GM19043 (cell line): ENCODE results near the gene SMG6.
A peak's percentile ranks its signal among the peaks of the same experiment; 100 is the strongest.

ENCODE experiments used
- ATAC-seq: cut with Tn5 transposase; IDR thresholded peaks from one replicate; pipeline ENCODE4 v1.9.1; 2021; ENCODE audit warnings: low read depth; ENCODE audit not compliant: unreplicated experiment

SMG6 gene

DNA sequence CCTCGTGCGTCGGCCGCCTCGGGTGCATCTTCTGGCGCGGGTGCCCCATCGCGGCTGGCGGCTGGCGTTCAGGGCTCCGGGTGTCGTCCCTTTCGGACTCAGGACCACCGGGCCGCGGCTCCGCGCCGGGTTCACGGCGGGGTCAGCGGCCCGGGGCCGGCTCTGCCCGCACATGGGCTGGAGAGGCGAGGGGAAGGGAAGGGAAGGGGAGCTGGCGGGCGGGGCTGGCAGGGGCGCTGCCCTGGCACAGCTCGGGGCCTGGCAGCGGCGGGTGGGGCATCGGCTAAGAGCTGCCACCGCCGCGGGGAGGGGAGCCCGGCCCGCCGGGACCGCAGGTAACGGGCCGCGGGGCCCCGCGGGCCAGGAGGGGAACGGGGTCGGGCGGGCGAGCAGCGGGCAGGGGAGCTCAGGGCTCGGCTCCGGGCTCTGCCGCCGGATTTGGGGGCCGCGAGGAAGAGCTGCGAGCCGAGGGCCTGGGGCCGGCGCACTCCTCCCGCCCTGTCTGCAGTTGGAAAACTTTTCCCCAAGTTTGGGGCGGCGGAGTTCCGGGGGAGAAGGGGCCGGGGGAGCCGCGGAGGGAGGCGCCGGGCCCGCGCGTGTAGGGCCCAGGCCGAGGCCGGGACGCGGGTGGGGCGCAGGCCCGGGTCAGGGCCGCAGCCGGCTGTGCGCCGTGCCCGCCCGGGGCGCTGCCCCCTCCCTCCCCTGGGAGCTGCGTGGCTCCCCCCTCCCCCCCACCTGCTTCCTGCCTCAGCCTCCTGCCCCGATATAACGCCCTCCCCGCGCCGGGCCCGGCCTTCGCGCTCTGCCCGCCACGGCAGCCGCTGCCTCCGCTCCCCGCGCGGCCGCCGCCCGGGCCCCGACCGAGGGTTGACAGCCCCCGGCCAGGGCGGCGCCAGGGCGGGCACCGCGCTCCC lies 248.0 kb downstream of the SMG6 start:
- ATAC-seq: no peak

GRCh38 chr17:2054512-2055291 lies 248.9 kb downstream of the SMG6 start, which contains the start of gene HIC1:
Gene HIC1 (plus strand): TSS chr17:2055103. CDS start chr17:2056691, 1,588 bp downstream.
- no peak for ATAC-seq

- no peak for ATAC-seq
Observed at GRCh38 chr17:2054262-2054511, 249.4 kb downstream of the SMG6 start.

DNA sequence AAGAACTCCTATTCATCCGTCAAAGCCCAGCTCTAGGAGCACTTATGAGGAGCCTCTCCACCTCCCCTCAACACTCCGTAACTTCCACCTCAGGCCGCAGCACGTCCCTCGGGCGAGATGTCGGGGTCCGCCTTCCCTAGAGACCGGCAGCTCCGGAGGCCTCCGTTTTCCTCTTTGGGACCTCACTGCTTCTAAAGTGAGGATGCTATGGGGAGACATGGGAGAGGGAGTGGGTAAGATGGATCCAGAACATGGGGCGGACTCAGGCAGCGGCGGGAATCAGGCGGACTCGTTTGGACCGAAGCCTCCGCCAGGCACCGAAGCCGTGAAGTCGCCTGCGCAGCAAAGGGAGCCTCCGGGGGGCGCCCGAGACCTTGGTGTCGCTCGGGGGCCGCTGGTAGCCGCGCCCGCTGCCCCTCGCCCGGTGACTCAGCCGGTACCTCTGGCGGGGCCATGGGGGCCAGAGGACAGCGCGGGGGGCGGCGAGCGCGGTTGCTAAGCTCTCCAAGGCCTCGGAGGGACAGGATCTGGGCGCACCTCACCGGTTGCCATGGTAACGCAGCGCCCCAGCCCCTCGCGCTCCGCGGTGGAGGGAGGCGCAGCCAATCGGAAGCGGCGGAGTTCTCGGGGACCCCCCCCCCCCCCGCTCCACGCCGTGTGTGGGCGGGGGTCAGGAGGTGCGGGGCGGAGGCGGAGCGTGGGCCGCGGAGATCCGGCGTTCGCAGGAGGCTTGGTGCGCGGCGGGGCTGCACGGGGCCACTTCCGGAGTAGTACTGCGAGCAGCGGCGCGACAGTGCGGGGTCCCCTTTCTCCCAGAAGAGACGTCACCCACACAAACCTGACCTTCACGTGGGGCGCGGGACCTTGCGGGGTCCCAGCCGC lies 250.0 kb downstream of the SMG6 start:
- ATAC-seq: no peak

GRCh38 chr17:2051933-2052559 lies 251.5 kb downstream of the SMG6 start:
- ATAC-seq: no peak

DNA sequence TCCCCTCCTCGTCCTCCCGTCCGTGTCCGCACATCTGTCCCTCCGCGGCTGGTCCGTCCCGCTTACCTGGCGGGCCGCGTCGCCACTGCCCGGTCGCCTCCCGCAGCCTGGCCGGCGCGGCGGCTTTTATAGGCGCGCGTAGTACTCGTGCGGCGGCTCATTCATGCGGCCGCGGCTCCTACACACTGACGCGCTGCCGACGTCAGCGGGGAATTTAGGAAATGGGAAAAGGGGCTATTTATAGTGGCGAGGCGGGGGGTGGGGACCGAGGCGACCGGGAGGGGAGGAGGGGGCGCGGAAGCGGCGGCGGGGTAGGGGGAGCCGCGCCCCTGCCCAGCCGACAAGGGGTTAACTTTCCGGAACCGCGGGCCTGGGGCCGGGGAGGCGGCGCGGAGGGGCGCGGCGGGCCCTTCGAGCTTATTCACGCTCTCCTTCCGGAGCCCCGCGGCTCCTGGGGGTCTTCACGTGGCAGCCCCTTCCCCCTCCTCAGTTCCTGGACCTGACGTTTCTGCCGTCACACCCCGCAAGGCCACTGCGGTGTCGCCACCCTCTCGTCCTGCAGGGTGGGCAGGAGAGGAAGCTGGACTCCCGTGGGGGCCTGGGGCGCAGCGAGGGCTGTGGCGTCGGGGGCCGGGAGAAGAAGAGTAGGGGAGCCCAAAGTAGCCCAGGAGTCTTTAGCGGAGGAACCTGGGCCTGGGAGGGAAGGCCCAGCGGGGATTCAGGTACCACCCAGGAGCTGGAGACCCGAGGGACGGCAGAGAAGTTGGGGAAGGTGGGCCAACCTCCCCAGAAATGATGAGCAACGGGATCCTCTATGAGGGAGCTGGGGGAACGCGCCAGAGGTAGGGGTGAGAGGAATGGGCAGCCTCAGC lies 252.3 kb downstream of the SMG6 start:
- no peak for ATAC-seq

GRCh38 chr17:2050300-2051060 lies 253.1 kb downstream of the SMG6 start:
- no peak for ATAC-seq

DNA sequence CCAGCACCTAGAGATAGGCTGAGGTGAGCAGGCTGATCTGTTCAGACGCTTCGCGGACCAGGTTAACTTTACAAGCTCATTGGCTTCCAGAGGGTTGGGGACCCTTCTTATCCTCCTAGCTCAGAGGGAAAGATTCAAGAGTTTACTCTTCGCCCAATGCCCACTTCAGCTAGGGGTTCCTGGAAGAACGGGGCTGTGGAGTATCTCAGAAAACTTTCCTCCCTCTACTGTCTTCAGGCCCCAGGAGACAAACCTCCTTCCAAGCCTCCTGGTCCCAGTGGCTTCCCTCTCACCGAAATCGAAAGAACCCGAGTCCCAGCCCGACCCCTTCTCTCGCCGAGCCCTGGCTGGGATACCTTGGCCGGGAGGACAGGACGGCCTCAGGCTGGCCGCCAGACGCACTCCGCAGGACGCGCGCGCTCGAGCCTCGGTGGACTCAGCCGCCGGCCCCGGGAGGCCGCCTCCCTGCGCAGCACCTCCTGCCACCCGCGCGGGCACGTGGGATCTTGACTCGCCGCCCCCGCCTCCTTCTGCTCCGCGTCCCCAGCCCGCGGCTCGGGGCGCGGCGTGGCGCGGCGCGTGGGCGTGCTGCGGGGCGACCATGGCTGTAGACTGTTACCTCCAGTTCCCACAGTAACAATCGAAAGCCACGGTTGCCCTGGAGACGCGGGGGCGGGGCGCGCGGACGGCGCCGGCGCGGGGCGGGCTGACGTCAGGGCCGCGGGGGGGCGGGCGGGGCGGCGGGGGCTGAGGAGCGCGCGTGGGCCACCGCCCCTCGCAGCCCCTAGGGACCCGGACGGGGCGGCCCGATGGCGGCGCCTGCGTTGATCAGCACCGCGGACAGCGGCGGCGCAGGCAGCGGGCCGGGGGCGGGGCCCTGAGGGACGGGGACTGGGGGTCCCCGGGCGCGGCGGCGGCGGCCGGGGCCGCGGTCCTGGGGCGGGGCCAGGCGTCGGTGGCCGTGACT lies 254.0 kb downstream of the SMG6 start:
- ATAC-seq: no peak

DNA sequence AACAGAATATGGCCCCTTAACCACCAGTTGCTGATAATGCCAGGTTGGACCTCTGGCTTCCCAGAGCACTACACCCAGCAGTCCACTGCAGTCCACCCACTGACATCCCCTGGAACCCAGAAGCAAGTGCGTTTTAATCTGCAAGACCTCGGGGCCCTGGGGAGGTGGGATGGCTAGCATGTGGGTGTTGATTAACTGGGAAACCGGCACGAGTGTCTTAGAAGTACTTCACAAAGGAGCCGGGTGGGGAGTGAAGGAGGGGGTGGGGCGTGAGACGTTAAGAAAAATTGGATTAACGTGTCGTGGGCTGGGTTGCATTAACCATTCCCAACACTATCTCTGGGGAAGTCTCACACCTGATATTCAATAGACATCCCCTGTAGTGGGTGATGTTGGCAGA lies 254.8 kb downstream of the SMG6 start:
- ATAC-seq: no peak

- ATAC-seq: no peak
Observed at GRCh38 chr17:2047590-2047989, 256.0 kb downstream of the SMG6 start.

GRCh38 chr17:2044263-2044894 lies 259.2 kb downstream of the SMG6 start:
- no peak for ATAC-seq

GRCh38 chr17:2043785-2044184 lies 259.8 kb downstream of the SMG6 start:
- ATAC-seq: no peak

- no peak for ATAC-seq
Observed at GRCh38 chr17:2042933-2043332, 260.7 kb downstream of the SMG6 start.

- ATAC-seq: no peak
Observed at GRCh38 chr17:2042390-2042847, 261.2 kb downstream of the SMG6 start.

- ATAC-seq: peak; percentile 90
Observed at GRCh38 chr17:2041561-2042389, 261.8 kb downstream of the SMG6 start, which contains the start of gene OVCA2. Gene OVCA2 (plus strand): TSS chr17:2042022. CDS start chr17:2042048, 26 bp downstream.

DNA sequence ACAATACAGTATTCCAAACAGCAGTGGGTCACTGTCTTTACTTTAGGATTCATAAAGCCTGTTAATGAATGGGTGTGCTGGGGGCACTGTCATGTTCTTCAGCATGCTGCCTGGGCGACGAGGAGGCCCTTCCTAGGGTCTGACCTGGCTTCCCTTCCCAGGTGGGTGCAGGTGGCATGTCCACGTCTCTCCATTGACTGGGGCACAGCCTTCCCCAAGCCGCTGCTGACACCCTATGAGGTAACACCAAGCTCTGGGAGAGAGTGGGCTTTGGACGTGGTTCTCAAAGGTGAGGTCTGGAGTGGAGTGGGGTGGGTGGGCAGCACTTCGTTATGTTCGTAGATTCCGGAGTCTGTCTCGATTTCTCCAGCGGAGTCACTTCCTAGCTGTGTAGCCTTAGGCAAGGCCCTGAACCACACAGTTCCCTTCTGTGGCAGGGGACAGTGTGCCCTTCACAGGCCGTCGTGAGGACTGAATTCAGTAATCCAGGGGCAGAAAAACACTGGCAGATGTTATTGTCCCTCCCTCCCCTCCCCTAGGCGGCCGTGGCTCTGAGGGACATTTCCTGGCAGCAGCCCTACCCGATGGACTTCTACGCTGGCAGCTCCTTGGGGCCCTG lies 262.5 kb downstream of the SMG6 start:
- no peak for ATAC-seq
